HUES64 (cell line): ENCODE data around the gene COL4A2.
"Not testable (repeated sequence)": the region's sequence is repeated elsewhere in the genome, so short reads cannot be mapped to it uniquely, and the experiment has no call there.

Experiments used
- H3K27ac ChIP-seq: 2 replicates; pipeline ENCODE4 v1.7.0; 2013; ENCODE audit warnings: low read depth, low read length, inconsistent platforms
- H3K27me3 ChIP-seq: 2 replicates; pipeline ENCODE4 v1.6.1; 2013; ENCODE audit warnings: mild to moderate bottlenecking, low read length; ENCODE audit not compliant: insufficient read depth
- H3K36me3 ChIP-seq: 2 replicates; pipeline ENCODE4 v1.6.1; 2013; ENCODE audit warnings: mild to moderate bottlenecking, low read length; ENCODE audit not compliant: insufficient read depth
- H3K4me1 ChIP-seq: 2 replicates; pipeline ENCODE4 v1.6.1; 2013; ENCODE audit warnings: mild to moderate bottlenecking, low read length, moderate library complexity; ENCODE audit not compliant: insufficient read depth
- H3K4me3 ChIP-seq: 2 replicates; pipeline ENCODE4 v1.5.1; 2013; ENCODE audit warnings: mild to moderate bottlenecking, low read length, moderate library complexity
- H3K9ac ChIP-seq: 2 replicates; pipeline ENCODE4 v1.6.1; 2013; ENCODE audit warnings: mild to moderate bottlenecking, low read depth, low read length
- H3K9me3 ChIP-seq: 2 replicates; pipeline ENCODE4 v1.6.1; 2013; ENCODE audit warnings: low read depth, low read length; ENCODE audit not compliant: insufficient read depth
- WGBS: fragments of 150-250, 120-280 bp; methylation state at CpG from one replicate; pipeline ENCODE4 v1.1.7; 2013; ENCODE audit warnings: missing lambda C conversion rate; 5-methylcytosine and 5-hydroxymethylcytosine counted together

The COL4A2 gene

DNA sequence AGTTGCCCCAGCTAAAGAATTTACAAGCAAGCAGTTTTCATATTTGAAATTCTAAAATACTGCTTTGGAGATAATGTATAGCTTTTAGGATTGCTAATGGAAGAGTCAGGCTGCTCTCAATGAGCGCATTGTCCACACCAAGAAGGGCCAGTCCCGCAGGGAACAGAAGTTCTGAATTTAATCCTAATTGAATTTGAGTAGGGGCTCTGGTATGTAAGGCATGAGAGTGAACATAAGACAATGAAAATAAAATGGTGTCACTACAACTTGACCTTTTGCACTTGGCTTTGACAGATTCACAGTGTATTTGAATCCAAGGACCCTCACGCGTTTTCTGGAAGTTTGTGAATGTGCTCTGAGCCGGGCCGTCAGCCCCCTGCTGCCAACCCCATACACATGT is 221.8 kb downstream of the COL4A2 start:
- 83% methylated on average over 6 of the region's 6 CpGs for WGBS
- H3K9ac ChIP-seq: no peak overlapping the region
- H3K27me3 ChIP-seq: no peaks in the 10 kb centered on the region
- H3K36me3 ChIP-seq: peaks cover 2% of the 10 kb centered on the region; the same call in 1 of the 2 replicates
- peaks cover 9% of the 10 kb centered on the region for H3K4me1 ChIP-seq
- H3K9me3 ChIP-seq: no peaks in the 10 kb centered on the region
- no peak overlapping the region for H3K27ac ChIP-seq
- no peak overlapping the region for H3K4me3 ChIP-seq

DNA sequence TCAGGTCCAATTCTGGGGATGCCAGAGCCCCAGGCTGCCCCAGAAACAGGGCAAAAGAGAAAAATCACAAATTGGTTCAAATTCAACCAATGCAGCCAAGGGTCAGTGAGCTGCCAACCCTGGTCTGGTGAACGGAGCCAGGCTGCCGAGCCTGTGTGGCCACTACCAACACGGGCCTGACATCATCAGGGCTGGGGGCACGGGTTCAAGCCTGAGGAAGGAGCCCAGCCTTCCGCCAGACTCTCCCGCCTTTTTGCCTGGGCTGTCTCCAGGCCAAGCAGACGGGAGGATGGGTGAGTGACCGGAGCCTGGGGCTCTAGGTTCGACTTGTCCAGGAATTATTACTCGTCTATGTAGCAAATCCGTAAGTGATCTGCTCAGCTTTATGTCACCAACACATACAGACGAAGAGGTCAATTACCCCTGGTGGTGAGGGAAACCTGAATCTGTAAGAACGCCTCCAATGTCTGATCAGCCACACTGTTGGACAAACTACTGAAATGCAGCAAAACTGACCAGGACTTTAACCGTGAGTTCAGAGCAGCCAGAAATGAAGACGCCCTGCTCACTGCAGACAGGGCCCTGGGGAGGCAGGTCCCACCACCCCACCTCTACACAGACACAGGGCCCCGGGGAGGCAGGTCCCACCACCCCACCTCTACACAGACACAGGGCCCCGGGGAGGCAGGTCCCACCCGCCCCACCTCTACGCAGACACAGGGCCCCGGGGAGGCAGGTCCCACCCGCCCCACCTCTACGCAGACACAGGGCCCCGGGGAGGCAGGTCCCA is 222.6 kb downstream of the COL4A2 start:
- Histone ChIP-seq H3K9ac (no peak overlapping the region), H3K27ac (no peak overlapping the region), H3K4me3 (no peak overlapping the region), H3K36me3 (no peaks in the 10 kb centered on the region), H3K4me1 (peaks cover 9% of the 10 kb centered on the region), H3K9me3 (no peaks in the 10 kb centered on the region), H3K27me3 (no peaks in the 10 kb centered on the region)
- 91% methylated on average over 16 of the region's 23 CpGs for WGBS

DNA sequence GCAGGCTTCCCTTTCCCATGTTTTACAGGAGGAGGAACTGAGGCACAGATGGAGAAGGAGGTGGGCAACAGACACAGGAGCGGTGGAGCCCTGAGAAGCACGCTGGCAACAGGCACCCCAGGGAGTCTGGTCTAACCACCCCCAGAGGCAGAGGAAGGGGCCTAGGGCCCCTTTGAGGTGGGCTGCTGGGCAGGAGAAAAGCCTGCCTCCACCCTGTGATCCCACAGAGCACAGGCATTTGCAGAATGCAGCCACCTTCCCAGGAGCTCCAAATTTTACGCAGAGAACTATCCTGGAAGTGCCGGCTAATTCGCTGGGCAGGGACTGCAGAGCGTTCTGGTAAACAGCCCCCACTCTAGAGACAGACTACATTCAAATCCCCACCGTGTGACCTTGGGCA is 224.0 kb downstream of the COL4A2 start:
- H3K4me3 ChIP-seq: no peak overlapping the region
- no peak overlapping the region for H3K27ac ChIP-seq
- no peaks in the 10 kb centered on the region for H3K9me3 ChIP-seq
- no peaks in the 10 kb centered on the region for H3K27me3 ChIP-seq
- WGBS: 91% methylated on average over 7 of the region's 7 CpGs
- peaks cover 9% of the 10 kb centered on the region for H3K4me1 ChIP-seq
- H3K9ac ChIP-seq: no peak overlapping the region
- H3K36me3 ChIP-seq: no peaks in the 10 kb centered on the region

DNA sequence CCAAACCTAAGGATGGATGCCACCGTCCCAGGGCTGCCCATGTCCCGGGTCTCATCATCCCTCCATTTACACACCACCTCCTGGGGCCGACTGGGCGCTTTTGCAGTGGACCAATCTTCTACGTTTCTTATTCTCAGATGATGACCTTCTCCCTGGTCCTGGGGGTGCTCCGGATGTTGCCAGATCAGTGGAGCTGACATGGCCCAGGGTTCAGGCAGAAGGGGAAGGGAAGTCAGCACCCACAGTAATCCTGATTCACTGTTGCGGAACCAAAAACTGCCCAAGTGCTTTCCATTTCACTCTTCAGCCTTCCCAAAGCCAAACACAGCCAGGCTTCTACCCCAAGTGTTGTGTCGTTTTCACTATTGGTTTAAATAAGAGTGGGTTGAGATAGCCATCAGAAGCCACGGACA is 224.6 kb downstream of the COL4A2 start:
- H3K27ac ChIP-seq: no peak overlapping the region
- H3K4me3 ChIP-seq: no peak overlapping the region
- H3K36me3 ChIP-seq: no peaks in the 10 kb centered on the region
- no peaks in the 10 kb centered on the region for H3K27me3 ChIP-seq
- WGBS: 91% methylated on average over 9 of the region's 9 CpGs
- H3K4me1 ChIP-seq: peaks cover 9% of the 10 kb centered on the region
- H3K9me3 ChIP-seq: no peaks in the 10 kb centered on the region
- no peak overlapping the region for H3K9ac ChIP-seq

DNA sequence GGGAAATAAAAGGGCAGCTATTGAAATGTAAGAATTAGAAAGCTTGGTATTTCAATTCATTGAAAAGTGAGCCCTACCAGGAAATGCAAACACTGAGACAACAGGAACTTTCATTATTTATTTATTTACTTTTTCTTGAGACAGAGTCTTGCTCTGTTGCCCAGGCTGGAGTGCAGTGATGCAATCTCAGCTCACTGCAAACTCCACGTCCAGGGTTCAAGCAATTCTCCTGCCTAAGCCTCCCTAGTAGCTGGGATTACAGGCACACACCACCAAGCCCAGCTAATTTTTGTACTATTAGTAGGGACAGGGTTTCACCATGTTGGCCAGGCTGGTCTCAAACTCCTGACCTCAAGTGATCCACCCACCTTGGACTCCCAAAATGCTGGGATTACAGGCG is 225.2 kb downstream of the COL4A2 start:
- H3K36me3 ChIP-seq, H3K9me3 ChIP-seq, H3K9ac ChIP-seq, H3K4me1 ChIP-seq, H3K27ac ChIP-seq, H3K27me3 ChIP-seq, H3K4me3 ChIP-seq: not testable (repeated sequence)
- WGBS: 92% methylated on average over 2 of the region's 2 CpGs

DNA sequence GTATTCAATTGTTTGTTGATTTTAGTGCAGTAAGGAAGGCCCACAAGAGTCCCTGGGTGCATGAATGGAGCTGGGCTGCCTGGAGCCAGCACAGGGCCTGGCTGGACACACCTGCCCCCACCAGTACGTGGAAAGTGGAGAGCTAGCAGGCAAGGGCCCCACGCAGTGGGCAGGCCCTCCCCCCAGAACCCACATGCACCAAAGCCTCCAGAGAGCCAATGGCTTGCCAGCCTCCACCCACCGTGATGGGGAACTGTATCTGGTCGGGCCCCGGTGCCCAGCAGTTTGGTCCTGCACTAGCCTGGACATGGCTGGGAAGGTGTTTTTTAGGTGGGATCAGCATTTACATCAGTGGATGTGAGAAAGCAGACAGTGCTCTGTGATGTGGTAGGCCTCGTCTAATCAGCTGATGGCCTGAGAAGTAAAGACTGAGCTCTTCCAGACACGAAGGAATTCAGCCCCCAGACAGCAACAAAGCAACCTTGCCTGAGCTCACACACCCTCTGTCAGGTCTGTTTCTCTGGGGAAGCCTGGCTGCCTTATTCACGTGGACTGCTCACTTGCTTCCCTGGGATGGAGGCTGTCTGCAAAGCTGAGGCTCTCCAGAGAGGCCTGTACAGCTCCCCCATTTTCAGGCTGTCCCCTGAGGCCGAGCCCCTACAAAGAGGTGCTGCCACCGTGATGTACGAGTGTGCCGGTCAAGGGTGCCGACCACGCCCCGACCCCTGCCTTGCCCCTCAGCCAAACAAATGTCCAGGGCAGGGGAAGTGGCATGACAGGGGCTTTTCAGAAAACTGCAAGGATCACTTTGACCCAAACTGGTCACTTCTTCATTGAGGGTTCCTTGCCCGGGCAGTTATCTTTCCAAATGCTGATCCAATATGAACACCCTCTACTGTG is 226.9 kb downstream of the COL4A2 start:
- no peak overlapping the region for H3K4me3 ChIP-seq
- H3K36me3 ChIP-seq: no peaks in the 10 kb centered on the region
- H3K27ac ChIP-seq: no peak overlapping the region
- H3K9ac ChIP-seq: no peak overlapping the region
- 89% methylated on average over 16 of the region's 16 CpGs for WGBS
- H3K27me3 ChIP-seq: no peaks in the 10 kb centered on the region
- no peaks in the 10 kb centered on the region for H3K4me1 ChIP-seq
- H3K9me3 ChIP-seq: no peaks in the 10 kb centered on the region

DNA sequence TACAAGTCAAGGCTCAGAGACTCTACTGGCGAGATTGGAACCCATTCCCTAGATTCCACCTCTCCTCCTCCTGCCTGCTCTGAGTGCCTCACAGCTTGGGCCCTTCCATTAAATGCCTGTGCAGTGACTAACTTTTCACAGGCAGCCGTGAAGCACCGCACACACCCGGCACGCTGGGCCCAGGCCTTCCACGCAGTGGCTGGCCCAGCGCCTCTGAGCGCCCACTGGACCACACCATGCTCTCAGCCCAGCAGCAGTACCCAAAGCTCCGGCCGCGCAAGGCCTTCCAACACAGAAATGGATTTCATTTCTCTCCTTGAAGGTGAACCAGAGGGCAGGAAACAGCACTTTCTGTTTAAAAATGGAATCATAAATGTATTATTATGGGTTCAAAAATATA is 228.4 kb downstream of the COL4A2 start:
- WGBS: 94% methylated on average over 11 of the region's 11 CpGs
- Histone ChIP-seq H3K4me3 (no peak overlapping the region), H3K4me1 (no peaks in the 10 kb centered on the region), H3K27me3 (no peaks in the 10 kb centered on the region), H3K9me3 (no peaks in the 10 kb centered on the region), H3K9ac (no peak overlapping the region), H3K36me3 (no peaks in the 10 kb centered on the region), H3K27ac (no peak overlapping the region)

DNA sequence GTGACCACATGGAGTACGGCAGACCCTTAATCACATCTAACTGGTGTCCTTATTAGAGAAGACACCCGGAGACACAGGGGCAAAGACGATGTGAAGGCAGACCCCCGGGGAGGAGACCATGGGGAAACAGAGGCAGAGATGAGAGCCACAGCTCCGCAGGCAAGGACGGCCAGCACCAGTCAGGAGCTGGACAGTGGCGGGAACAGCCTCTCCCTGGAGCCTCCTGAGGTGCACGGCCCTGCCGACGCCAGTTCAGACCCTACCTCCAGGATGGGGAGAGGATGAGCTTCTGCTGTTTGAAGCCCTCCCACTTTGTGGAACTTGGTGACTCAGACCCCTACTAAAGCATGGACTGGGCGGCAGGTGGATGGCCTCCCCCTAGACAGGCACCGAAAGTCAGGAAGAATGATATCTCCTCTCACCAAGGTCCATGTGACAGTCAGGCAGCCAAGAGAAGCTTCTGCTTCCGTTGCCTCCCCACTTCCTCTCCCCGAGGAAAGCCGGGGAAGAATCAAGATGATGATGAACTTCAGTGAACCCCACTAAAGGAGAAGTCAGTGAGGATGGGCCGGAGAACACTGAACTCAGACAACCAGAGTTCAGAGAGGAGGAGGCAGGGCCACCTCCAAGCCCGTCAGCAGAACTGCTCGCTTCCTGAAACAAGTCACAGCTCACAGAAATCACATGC is 229.1 kb downstream of the COL4A2 start:
- Histone ChIP-seq H3K9ac (no peak overlapping the region), H3K4me3 (no peak overlapping the region), H3K4me1 (no peaks in the 10 kb centered on the region), H3K27ac (no peak overlapping the region), H3K27me3 (no peaks in the 10 kb centered on the region), H3K36me3 (no peaks in the 10 kb centered on the region), H3K9me3 (no peaks in the 10 kb centered on the region)
- 92% methylated on average over 18 of the region's 18 CpGs for WGBS

DNA sequence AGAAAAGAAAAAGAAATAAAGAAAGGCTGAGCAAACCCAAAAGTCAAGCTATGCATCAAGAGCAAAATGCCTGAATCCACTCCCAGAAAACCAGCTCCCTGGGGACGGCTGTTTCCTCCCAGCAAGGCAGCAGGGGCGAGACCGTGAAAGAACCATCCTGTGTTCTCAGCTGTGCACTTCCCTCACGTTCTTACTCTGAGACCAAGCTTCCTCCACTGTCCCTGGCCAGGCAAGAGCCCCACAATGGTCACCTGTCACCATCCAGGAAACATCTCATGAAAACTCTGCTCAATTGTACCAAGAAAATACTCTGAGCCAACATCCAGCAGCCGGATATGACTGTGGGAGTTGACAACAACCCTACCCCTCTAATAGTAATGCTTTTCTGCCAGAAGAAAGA is 231.5 kb downstream of the COL4A2 start:
- 72% methylated on average over 5 of the region's 5 CpGs for WGBS
- Histone ChIP-seq H3K9ac (no peak overlapping the region), H3K4me1 (no peaks in the 10 kb centered on the region), H3K27me3 (no peaks in the 10 kb centered on the region), H3K4me3 (no peak overlapping the region), H3K9me3 (no peaks in the 10 kb centered on the region), H3K27ac (no peak overlapping the region), H3K36me3 (no peaks in the 10 kb centered on the region)

DNA sequence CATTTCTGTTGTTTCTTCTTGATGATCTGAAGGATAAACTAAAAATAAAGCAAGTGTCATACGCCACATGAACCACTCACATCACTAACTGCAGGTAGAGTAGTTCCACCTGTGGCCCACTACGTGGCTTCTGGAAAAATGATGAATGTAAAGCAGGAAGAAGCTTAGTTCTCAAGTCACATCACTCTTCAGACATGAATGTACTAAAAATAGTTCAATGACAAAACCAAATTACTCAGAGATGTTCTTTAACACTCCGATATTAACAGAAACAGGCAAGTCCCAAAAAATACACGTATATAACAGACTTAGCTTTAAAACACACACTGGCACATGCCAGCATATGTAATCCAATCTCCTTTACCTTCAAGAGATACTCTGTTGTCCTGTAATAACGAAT is 232.8 kb downstream of the COL4A2 start:
- WGBS: 91% methylated on average over 4 of the region's 5 CpGs
- H3K36me3 ChIP-seq: 0 out of 2 replicates have a peak, but pooled peaks cover 4% of the 10 kb centered on the region
- H3K27me3 ChIP-seq: no peaks in the 10 kb centered on the region
- peaks cover 7% of the 10 kb centered on the region; the same call in 1 of the 2 replicates for H3K9me3 ChIP-seq
- H3K9ac ChIP-seq: no peak overlapping the region
- no peak overlapping the region for H3K4me3 ChIP-seq
- H3K27ac ChIP-seq: no peak overlapping the region
- H3K4me1 ChIP-seq: no peaks in the 10 kb centered on the region
